ENCODE data around the gene XXYLT1.
A peak's percentile ranks its signal among the peaks of the same experiment; 100 is the strongest.
"Not testable (repeated sequence)": the region's sequence is repeated elsewhere in the genome, so short reads cannot be mapped to it uniquely, and the experiment has no call there.

Gene XXYLT1

DNA sequence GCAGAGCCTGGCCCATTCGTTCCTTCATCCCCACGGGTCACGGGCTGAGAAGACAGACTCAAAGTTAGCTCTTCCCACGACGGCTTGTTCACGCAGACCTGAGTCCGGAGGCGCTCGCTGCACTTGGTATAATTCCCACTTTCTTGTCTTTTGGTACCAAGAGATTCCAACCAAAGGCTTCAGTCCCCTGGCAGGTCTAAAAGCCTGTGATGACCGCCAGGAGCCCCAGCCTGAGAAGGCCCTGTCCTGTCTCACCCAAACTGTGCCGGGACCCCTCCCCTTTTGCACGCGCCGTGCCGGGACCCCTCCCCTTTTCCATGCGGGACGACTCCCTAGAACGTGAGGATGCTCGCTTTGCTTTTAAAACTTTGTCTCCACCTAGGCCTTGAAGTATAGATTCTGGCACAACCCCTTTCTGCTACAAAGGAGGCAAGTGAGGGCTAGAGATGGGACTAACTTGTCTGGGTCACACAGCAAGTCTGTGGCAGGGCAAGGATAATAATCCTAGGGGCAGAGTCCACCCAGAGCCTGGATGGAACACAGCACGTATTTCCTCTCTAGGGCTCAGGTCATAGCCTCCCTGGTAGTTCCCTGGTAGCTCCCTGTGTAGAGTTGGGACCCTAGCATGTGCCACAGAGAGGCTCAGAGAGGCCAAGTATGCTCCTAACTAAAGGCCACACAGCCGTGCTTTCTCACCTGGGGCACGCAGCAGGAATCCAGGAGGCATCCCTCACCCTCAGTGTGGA is 211.3 kb downstream of the XXYLT1 start:
- DNase-seq = no peak

GRCh38 chr3:195059006-195059350 is 212.0 kb downstream of the XXYLT1 start:
- peak in 2 of 3 donors; percentile 15 to 23 for DNase-seq

- no peak for DNase-seq
Measured at GRCh38 chr3:195058336-195059005, 212.5 kb downstream of the XXYLT1 start.

- no peak for DNase-seq
Measured at GRCh38 chr3:195057716-195058115, 213.2 kb downstream of the XXYLT1 start.

DNA sequence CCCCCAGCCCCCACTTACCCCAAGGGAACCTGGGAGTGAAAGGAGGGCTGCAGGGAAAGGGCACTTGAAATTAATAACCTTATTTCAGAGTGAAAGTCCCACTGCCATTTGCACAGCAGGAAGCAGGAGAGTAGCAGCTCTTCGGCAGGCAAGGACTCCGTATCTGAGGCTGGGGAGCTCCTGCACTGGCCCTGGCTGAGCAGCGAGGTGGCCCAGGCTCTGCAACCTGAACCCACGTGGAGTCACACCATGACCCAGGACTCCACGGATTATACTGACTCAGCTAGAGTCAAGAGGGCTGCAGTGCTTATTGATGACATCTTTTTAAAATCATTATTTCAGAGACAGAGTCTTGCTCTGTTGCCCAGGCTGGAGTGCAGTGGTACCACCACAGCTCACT is 214.5 kb downstream of the XXYLT1 start:
- DNase-seq = no peak

GRCh38 chr3:195054311-195054710 is 216.6 kb downstream of the XXYLT1 start:
- no peak for DNase-seq

GRCh38 chr3:195052939-195053338 is 218.0 kb downstream of the XXYLT1 start:
- peak in 1 of 3 donors; percentile 14 for DNase-seq

DNA sequence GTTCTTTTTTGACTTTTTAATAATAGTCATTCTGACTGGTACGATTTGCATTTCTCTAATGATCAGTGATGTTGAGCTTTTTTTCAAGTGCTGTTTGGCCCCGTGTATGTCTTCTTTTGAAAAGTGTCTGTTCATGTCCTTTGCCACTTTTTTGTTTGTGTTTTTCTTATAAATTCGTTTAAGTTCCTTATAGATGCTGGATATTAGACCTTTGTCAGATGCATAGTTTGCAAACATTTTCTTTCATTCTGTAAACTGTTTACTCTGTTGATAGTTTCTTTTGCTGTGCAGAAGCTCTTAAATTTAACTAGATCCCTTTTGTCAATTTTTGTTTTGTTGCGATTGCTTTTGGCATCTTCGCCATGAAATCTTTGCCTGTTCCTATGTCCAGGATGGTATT is 220.7 kb downstream of the XXYLT1 start:
- not testable (repeated sequence) for DNase-seq

GRCh38 chr3:195048059-195048905 is 222.7 kb downstream of the XXYLT1 start:
- DNase-seq = no peak

DNA sequence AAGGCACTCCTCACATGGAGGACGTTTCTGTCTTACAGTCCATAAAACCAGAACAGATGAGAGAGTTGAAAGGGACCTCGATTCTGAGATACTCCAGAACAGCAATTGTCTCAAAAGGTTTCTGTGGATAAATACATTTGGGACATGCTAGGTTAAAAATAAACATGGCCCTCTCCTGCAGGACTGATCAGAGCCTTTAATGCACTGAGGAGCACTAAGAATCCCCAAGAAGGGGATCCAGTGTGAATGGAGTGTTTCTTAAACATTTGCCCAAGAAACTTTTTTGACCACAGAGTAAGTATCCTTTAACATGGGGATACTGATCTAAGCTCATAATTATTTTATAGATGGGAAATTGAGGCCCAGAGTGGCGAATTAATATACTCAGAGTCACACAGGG is 223.4 kb downstream of the XXYLT1 start:
- no peak for DNase-seq

- DNase-seq = no peak
Measured at GRCh38 chr3:195046441-195046840, 224.5 kb downstream of the XXYLT1 start.

DNA sequence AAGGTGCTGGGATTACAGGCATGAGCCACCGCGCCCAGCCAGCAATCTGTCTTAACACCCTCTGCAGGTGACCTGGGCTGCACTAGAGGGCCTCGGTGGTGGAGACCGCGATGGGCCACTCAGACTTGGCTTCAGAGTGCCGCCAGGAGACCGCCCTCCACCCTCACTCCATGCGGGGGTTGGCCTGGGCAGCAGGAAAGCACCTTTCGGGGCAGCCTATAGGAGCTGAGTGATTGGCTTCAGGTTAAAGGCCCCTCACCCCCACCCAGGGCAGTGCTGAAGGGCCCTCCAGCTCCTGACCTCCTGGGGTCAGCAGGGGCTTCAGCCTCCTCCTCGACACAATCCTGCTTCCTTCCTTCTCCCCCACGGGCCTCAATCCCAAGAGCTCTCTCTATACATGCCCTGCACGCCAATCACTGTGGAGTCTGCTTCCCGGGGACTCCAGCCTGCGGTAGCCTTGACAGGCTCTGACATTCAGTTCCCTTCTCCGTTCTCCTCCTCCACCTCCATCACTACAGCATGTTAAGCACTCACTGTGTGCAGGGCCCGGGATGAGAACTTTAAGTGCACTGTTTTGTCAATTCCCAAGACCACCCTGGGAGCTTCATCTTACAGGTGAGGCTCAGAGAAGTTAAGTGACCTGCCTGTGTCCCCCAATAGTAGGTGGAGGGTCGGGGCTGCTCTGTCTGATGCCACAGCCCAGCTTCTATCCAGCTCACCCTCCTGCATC is 225.3 kb downstream of the XXYLT1 start:
- no peak for DNase-seq

DNA sequence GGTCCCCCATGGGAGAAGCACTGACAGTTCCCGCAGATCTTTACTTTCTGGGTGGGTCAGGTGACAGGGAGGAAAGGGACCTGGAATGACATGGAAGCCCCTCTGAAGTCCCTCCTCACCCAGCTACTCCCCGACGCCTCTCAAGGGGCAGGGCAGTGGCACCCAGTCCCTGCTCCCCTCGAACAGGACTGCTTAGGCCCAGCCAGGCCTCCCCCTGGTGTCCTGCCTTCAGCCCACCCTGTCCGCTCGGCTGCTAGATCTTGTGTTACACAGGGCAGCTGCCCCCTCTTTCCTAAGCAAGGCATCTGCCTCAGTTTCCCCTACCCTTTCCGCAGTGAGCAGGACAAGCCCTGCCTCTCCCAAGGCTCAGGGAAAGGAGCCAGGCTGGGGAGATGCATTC is 226.5 kb downstream of the XXYLT1 start:
- DNase-seq = no peak

GRCh38 chr3:195043607-195044339 is 227.2 kb downstream of the XXYLT1 start:
- no peak for DNase-seq

DNA sequence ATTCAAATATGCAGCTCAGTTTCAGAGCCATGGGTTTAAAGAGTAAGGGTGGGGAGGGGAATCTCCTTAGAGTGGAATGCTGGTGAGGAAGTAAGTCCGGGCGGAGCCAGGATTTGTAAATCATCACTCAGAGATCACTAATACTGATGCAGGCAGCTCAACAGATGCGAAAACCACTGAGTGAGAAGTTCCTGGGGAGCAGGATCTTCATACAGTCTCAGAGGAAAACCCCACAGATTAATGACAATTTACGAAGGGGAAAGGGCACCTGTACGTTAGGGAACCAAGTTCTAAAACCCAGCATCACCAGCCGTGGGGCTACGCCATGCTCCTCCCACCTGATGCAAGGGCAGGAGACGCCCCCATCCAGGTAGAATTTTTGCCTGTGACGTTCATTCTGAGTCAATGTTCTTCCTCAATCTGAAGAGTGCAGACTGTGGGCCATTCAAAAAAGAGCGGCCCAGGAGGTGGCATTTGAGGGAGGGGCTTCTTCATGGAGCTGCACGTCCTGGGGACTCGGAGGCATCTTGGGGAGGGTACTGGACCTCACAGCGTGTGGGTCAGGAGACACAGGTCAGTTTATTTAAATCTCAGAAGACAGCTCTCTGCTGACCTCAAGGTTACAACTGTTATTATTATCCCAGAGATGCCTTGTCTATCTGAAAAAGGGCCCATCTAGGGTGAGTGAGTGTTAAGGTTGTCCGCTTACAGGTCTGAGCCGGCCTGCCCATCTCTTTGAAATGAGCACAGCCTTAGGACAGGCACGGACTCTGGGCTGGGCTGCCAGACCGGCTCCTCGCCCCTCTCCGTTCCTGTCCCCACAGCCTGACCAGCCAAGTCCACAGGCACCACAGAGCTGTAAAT is 228.0 kb downstream of the XXYLT1 start:
- DNase-seq = peak; percentile 41 to 62 (median 42)

DNA sequence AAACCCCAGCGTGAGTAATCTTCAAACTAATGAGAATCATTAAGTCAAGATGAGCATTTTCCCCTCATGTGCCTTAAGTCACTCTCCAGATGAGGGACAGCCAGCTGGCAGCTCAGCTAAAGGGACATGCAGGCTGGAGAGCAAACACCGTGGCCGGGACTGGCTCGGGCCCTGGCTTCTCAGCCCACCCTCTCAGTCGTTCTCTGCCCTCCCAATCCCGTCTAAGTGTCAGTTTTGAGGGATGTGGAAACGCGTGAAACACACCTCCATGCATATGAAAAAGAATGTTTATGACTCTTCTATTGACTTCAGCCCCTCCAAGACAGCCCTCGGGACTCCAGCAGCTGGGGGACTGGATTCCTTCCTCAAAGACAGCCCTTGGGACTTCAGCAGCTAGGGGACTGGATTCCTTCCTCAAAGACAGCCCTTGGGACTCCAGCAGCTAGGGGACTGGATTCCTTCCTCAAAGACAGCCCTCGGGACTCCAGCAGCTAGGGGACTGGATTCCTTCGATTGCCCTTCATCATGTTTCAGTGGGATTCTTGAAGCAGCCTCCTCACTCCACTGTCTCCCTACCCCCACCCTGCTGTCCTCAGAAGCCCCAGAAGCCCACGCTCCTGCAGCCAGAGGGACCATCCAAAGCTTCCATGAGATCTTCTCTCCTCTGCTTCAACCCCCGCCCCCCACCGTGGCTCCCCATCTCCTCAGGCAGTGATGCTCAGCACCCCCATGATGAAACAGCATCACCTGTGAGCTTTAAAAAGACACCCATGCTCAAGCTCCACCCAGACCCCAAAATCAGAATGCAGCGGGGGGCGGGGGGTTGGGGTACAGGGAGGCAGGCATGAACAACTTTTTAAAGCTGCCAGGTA is 228.9 kb downstream of the XXYLT1 start:
- peak in 1 of 3 donors; percentile 37 for DNase-seq

DNA sequence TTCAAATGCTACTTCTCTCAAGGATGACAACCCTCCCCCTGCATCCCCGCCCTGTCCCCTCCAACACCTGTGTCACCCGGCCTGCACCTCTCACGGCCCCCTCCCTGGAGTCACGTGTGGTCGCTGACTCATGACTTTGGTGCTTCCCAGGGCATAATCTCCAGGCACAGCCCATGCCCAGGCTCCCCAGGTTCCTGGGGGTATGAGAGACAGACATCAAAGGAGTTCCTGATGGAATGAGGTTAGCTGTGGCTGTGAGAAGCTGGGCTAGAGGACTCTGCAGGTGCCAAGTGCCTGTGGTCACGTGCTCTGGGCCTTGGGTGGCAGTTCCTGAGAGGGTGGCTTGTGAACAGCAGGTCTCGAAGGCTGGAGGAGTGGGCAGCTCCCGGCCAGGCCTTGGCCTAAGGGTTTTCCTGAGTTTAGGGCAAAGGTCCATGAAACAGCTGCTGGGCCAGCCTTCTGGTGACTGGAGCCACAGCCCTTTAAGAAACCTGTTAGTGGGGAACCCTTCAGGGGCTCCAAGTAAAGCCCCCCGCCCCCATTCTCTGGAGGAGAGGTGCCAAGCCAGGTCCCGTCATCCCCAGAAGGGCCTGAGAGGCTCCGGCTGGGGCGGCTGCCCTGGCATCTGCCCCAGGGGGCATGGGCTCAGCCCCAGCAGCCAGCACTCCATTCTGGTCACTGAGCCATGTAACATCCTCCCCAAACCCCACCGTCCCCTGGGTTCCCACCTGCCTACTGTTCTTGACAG is 230.0 kb downstream of the XXYLT1 start:
- DNase-seq = no peak

DNA sequence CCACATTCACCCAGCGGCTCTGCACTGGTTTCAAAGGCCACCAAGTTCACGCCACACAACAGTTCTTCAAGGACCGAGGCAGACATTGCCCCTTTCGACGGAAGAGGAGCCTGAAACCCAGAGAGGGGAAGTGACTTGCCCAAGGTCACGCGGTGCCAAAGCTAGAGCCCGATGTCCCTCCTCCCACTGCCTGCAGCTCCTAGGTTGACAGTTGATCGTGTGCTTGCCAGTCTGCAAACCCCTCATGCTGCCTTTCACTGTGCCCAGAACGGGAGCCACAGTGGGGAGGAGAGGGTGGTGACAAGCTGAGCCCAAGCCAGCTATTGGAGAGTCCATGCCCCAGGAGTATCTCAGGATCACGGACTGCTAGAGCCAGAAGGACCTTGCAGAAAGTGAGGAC is 230.9 kb downstream of the XXYLT1 start:
- DNase-seq = peak; percentile 83 to 85 (median 85)

GRCh38 chr3:195039180-195039843 is 231.6 kb downstream of the XXYLT1 start:
- no peak for DNase-seq

Measured in suppressor macrophage treated with lipopolysaccharide for 1 hour (primary cell).